ENCODE data around the gene FAM53B.

The FAM53B gene

DNA sequence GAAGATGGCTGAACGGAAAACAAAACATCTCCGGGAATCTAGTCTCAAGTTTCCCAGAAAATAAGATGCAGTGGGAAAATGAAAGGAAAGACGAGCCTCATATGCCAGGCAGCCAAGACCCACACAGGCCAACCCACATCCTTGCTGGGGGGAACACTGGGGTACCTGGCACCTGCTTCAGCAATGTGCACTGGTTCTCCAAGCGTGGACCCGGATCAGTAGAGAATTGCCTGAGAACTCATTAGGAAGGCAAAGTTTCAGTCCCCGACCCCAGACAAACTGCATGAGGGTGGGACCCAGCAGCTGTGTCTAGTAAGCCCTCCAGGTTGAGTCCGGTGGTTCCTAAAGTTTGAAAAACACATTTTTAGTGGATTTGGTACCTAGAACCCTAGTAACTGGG, 18.4 kb downstream of the FAM53B start:
- no peak for DNase-seq

DNA sequence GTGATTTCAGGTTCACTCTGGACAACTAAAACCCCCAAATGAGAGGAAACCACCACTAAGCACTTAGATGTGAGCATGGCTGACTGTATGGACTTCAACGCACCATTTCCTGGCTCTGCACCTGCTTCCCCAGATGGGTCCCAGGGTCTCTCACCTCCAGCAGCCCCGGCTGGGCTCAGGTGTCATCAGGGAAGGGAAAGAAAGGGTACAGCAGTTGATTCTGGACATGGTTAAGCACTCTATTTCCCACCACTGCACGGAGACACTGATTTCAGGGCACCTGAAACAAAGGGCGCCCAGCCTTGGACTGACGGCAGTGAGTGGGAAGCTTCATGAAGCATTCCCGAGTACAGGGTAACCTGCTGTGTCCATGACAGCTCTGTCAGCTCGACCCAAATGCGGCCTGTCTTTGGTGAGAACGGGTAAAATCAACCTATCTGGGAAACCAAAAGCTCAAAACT, 19.0 kb downstream of the FAM53B start:
- no peak for DNase-seq

DNA sequence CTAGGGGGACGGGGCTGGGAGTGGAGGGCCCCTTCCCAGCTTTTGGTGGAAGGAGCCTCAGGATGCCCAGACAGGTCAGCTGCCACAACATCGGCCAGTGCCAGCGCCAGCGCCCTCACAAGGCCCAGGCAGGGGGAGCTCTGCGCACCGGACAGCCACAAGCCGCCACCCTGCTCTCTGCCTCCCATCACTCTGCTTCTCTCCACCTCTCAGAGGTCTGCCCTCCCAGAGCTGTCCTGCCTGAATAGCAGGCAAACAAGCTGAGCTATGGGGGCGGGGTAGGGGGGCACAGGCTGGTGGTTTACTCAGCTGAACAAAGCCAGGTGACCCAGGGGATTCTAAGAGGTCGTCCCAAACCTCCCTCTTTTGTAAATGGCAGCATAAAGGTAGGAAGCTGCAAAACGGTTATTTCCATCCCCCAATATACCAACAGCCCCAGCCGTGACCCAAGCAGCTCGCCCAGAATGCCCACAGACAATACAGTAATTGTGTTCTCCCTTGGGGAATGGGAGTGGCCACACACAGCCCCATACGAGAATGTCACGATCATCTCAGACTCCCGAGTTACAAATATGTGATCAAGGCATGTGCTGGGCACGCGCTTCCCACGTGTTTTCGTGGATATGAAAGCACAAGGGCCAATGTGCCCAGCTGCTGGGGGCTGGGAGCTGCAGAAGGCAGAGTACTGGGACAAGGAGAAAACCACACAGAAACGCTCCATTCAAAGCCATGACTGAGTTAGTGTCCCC, 19.7 kb downstream of the FAM53B start:
- peak in 1 of 2 donors; percentile 13 for DNase-seq

DNA sequence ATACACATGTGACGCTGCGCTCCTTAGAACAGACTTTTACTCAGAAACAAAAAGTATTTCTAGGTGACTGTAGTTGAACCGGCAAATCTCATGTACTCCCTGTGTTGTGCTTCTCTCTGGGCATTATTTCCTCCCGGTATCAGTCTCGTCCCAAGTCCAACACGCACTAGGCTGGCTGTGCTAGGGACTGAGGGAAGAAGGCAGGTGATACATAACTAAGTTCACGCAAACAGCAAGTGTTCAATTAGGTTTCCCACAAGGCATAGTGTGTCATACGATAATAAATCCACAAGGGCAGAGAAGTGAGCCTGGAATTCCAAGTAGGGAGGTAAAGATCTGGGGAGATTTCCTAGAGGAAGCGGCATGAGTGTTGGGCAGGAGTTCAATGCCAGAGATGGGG, 20.4 kb downstream of the FAM53B start:
- DNase-seq, result no peak

DNA sequence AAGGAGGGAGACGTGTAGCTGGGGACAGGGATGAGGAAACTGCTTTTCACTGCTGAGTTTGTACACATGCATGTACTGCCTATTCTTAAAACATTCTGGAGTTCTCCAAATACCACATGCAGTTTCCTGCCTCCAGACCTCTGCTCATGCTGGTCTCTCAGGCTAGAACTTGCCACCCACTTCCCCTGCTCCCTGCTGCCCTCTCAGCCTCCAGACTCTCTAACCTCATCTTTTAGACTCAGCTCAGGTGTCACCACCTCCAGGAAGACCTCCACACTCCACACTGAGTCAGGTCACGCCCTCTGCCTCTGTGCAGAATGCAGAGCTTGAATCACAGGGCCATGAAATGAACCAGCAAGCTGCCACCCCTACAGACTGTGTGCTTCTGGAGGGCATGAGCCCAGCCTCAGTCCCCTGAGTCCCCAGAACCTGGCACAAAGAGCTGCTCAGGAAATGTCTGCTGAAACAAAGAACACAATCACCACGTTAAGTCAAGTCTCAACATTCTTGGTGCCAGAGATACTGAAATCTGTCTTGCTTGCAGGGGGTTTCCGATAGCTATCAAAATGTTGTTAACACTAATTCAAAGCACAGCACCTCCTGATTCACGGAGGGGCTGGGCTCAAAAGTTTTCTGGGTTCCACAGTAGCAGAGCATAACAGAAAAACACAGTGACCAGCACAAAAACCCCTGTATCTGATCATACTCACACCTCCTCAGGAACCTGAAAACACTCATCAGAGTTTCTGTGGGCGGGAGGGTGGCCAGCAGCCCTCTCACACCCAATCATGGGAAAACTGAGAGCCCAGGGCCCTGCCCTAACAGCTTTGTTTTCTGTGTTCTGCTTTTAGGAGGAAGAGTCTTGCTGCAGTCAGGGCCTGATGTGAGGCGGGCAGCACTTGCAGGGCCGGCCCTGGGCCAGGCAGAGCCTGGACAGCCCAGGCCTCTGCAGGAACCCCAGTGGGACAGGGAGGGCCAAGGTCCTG, 21.1 kb downstream of the FAM53B start:
- DNase-seq, result peak; percentile 58 to 75

DNA sequence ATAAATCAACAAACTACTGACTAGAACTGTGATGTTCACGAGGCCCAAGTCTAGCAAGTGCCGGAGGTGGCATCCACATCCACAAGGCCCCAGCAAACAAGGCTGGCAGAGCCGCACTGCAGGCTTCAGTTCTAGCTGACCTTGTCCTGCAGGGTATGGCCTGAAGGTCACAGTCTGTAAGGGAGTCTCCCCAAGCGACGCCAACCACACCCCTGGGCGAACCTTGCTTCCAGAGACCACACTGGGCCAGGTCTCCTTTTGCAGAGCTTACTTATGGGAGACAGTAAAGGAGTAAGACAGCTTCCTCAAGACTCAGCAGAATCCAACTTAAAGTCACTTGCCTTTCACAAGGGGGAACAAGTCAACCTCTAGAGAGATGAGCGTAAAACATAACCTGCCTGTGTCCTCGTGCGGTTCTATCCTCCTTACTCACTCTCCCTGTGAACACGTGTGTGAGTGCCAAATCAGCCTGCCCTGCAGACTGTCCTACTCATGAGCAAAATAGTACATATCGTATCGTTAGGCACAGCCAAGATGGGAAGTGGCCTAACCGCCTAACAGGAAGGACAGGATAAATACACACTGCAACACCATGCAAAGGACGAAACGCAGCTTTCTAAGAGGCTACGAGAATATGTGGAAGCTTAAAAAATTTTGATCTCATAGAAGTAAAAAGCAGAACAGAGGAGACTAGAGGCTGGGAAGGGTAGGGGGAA, 22.7 kb downstream of the FAM53B start:
- peak in 1 of 2 donors; percentile 35 for DNase-seq

DNA sequence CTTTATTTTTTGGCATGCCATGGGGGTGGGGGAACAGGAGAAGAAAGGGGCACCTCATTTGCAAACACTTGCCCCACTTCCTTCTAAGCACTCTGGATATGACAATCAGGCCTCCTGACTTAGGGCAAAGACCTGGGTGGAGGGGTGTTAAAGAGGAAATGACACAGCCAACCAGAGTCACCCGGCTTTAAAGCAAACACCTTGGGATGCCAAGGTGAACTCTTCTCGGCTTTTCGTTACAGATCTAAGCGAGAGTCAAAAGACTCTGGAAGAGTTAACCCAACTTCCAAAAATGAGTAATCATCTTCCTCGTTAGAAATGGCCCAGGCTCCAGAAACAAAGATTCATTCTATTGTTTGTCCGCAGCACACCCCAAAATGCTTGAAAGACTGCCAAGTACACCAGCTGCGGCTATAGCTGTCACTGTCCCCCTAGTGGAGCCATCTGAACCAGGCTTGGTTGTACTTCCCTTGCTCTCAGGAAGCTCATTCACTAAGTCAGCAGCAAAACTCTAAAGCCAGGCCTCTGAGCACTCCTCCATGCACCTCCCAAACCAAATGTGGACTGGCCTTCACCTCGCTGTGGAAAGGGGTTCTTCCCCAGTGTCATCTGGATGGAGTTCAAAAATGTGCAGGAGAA, 24.8 kb downstream of the FAM53B start:
- peak; percentile 80 to 84 for DNase-seq

DNA sequence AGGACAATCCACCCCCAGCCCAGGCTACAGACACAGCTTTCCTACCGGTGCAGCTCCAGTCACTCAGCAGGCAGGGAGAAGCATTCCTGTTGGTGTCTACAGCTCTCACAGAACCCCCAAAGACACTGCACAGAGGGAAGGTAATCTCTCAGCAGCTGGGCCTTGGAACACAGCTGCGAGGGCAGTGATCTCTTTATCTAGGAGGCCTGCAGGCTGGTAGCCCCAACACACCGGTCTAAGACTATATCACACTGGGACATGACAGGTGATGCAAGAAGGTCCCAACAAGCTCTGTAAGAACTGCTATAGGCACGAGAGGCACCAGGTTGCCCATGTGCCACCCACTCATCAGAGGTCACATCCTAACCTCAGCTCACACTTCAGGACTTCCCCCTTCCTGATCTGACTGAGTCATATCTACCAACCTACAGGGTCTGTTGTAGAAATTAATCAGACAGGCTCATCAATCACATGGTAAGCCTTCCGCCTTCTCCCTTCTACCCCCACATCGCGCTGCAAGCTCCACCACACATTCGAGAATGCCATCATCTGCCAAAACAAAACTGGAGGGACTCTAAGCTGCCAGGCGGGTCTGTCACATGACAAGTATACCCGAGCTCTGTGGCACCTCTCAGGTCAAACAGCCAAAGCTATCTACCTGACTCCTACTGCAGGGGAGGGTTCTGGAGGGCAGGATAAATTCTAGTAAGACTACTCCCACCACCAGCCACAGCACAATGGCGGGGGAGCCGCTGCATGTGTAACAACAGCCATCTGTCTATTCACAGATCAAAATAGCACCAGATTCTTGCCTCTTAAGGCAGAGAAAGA, 26.1 kb downstream of the FAM53B start:
- DNase-seq, result peak; percentile 81 to 89

DNA sequence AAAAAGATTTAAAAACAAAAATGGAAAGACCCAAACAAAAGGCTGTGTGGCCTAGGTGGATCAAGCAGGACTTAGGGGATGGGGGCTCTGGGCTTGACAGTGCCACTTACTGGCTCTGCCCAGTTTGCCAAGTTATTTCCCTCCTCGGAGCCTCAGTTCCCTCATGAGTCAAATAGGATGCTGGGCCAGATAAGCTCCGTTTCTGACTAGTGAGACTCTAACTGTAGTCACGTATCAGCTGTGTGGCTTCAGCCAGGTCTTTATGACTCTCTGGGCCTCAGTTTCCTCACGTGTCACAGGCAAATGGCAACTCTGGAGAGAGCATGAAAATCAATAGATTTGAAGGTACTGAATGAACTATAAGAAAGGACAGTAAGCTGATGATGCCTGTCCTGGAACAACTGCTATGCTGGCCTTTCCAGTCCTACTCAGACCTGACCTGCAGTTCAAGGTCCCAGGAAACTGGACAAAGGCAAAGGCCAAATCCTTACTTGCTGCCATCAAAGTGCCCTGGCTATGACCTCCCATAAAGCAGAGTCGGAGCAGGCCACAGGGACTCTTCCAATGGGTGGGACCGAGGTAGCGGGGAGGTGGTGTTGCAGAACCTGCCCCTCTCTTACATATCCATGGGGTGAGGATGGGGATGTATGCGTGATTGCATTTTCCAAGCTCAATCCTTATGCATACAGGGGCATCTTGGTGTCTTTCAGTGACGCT, 27.0 kb downstream of the FAM53B start:
- DNase-seq, result no peak

DNA sequence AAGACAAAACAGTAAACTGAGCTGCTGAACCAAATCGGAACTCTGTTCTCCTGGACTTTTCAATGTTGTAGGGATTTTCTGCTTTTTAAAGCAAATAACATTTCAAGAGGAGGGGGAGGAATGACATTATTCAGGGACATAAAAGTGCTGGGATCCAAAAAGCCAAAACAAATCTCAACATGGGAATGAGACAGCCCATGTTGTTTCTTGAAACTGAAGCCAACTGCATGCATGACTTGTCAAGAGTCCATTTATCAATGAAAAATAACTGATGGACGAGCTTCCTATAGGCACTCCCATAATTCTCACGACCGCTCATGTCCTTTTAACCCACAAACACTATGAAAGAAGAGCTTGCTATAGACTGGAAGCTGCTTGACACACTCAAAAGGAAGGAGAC, 27.8 kb downstream of the FAM53B start:
- no peak for DNase-seq

DNA sequence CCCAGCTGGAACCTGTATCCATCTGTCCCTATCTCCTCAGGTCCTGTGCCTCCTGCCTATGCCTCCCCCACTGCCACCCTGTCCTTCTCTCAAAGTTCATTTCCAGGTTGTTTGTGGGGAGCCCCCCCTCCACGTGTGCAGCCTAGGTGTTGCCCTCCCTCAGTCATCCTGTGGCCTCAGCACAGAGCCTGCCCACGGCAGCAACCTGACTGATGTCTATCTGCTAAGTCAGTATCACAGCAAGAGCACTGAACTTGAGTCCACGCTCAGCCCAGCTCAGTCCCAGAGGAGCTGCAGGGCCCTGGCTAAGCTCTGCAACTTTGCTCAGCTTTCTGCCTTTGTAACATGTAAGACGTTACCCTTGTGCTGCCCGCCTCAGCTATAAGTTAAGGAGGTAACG, 28.7 kb downstream of the FAM53B start:
- DNase-seq, result peak in 1 of 2 donors; percentile 26

DNA sequence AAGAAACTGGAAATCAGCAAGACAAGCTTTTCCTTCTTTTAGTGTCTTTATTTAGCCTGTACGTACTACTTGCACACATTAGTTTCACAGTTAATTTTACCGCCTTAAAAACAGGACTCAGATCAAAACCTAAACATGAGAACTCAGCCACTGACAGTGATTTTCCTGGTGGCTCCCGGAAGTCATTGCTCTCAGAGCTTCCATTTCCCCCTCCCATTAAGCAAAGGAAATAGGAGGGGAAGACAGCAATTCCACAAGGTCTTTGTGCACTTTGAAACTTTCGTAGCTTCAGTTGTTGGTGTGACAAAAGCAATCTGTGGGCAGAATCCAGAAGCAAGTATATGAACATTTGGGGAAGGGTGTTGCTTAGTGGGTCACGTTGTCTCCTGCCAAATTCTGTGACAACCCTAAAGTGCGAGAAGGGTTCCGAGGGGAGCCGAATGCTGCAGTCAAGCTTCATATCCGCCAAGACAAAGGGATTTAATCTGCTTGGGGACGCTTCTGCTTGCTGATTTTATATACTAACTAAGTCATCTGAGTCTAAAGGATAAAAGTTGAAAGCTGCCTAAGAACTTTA, 30.4 kb downstream of the FAM53B start:
- DNase-seq, result no peak

DNA sequence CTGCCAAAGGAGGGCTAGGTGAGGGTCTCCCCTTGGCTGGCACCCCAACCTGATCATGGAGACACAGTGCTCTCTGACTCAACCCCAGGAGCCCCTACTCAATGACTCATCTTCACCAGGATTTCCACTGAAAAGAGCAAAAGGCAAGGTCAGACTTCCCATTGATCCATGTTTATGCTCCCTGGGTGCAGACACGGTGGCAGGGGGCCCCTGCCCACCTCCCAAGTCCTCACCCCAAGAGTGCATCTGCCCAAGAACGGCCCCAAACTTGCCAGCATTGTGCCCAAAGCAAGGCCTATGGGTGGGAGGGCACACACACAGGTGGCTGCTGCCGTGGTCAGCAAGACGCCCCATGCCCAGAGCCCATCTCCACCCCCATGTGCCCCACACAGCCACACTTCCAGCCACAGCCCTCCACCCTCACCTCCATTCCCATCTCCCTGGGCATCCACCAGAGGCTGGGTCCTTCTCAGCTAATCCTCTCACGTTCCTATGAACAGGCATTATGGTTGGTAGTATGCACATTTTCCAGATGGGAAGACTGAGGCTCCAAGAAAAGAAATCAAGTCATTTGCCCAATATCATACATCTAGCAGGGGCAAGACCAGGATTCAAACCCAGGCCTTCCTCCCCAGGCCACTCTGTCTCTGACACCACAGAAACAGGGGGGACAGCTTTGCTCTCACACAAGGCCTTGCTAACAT, 31.3 kb downstream of the FAM53B start:
- no peak for DNase-seq

DNA sequence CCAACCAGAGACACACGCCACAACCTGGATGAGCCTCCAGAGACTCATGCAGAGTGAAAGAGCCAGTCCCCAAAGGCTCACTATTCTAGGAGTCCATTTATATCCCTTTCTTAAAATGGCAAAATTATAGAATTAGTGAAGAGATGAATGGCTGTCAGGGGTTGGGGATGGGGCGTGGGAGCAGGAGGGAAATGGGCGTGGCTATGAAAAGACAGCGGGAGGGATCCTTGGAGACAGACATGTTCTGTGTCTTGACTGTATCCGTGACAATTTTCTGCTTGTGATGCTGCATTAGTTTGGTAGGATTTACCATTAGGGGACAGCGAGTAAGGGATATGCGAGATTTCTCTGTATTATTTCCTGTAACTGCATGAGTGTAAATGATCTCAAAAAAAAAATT, 33.0 kb downstream of the FAM53B start:
- DNase-seq, result no peak

DNA sequence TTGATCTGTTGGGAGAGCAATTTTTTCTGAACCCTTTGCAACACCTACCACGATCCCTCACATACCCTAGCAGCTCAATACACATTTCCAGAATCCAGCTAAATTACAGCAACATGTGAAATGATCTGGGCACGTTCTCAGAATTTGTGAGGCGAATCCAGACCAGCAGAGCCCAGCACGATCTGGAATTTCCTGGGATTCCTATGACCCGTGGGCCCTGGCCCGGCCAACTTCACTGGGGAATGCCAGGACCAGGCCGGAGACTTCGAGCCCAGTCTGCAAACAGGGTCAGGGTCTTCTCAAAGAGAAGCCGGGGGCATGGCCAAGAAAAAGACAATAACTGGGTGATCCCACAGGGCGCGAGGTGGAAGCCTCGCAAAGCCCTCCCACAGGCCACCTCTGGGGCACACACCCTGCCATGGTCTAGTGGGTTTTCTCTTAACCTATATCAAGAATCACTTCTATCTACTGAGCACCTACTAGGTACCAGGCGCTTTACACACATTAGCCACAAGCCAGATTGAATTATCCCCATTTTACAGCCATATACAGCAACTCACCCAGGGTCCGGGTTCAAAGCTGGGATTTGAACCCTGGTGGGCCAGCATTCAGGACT, 33.8 kb downstream of the FAM53B start:
- no peak for DNase-seq

DNA sequence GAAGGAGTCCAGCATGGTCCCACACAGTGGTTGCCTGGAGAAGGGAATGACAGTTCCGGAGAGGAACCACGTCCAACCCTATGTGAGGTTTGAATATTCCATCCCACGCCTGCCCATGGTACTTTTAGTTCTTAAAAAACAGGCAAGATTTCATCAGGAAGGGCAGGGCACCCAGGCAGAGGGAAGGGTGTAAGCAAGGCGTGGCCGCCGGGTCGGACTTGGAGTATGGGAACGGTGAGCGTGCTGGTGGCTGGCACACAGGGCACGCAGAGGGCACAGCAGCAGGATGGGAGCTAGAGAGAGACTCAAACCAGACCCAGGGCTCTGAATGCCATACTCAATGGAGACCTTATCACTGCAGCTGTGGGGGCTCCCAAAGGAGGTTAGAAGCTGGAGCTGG, 34.3 kb downstream of the FAM53B start:
- no peak for DNase-seq

DNA sequence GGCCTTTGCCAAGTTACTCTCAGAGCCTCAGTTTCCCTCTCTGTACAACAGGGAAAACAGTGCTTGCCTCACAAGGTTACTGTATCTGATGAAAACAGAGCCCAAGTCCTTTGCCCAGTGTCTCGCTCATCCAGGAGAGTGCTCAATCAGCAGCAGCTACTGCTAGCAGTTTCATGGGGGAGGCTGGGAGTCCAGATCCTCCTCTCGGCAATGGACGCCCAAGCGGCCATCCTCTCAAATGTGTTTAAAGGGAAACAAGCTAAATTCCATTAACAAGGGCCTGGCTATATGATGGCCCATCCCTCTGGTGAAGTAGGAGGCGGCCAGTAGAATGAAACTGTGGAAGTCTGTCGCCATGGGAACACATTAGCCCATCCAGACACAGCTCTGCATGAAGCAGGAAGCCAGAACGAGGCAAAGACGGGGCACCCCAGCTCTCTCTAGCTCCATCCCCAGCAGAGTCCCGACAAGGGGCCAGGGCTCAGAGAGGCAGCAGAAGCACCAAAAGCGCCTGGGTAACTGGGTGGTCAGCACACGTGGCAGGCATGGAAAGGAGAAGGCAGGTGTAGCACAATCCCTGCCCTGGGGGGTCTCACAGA, 35.2 kb downstream of the FAM53B start:
- no peak for DNase-seq

DNA sequence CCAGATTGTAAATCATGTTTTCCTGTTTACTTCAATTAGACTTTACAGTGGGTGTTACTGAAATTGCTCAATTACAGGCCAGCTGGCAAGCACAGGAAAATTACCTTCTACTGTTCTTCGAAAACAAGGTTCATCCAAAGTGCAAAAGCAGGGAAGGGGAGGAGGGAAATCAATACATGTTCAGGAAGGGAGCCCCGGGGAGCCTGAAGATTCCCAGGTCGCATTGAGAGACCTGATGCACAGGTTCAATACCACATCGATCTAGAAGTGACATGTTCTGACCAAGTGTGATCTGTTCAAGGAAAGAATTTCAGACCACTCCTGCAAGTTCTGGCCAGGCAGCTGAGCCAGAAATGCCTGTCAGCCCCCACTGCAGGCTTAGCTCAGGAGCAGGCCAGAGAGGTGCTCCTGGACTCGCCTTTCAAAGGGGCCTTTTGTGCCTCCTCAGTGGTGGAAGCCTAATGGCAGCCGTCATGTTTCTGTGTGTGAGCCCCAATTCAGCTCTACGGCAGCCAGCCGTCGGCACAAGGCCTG, 35.9 kb downstream of the FAM53B start:
- no peak for DNase-seq

DNA sequence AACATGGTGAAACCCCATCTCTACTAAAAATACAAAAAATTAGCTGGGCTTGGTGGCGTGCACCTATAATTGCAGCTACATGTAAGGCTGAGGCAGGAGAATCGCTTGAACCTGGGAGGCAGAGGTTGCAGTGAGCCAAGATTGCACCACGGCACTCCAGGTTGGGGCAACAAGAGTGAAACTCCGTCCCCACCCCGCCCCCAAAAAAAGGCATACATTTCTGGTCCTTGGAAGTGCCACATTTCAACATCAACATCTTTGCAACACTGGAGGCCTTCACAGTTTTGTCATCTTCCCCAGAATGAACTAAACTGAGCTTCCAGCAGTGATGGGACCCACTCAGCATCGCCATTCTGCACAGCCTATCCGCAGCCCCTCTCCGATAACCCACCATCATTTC, 36.6 kb downstream of the FAM53B start:
- DNase-seq, result no peak
